NCI-H2196 (cell line): ENCODE measurements around the gene POLN.

Experiments used
- DNase-seq: peaks from one replicate; lab custom pipeline; 2025; ENCODE audit not compliant: unreplicated experiment; lab: John Stamatoyannopoulos, UW

The POLN gene

DNA sequence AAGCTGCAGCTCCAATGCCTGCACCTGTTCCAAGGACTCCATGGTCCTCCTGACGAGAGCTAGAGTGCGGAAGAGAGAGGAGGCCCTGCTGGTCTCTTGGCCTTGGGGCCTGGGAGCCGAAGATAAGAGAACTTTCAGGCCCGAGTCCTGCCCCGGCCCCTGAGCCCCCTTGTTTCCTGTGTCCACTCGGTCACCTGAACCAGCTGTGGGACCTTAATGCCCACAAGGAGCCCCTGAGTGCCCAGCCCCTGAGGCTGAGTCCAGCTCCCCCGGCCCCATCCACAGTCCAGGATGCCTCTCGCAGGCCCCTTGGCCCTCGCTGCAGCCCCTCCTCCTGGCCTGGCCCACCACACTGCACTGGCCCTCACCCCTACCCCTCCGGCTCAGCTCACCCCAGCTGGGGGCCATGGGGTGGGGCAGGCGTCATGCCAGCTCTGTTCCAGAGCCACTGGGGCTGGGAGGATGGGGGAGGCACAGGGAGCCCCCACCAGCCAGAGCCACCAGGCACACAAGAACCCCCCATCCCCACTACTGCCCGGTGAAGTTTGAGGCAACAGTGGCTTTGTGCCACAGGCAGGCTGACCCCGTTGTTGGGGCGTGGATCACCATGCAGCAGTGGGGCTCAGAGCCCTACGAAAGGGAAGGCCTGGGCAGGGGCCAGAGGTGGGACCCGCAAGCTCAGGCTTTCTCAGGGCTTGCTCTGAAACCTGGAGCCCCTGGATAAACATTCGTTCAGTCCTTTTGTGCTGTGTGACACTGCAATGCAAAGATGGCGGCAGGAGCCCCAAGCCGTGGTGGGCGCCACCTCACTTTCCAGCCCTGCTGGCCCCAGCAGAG lies 168.7 kb downstream of the POLN start:
- DNase-seq: no peak

DNA sequence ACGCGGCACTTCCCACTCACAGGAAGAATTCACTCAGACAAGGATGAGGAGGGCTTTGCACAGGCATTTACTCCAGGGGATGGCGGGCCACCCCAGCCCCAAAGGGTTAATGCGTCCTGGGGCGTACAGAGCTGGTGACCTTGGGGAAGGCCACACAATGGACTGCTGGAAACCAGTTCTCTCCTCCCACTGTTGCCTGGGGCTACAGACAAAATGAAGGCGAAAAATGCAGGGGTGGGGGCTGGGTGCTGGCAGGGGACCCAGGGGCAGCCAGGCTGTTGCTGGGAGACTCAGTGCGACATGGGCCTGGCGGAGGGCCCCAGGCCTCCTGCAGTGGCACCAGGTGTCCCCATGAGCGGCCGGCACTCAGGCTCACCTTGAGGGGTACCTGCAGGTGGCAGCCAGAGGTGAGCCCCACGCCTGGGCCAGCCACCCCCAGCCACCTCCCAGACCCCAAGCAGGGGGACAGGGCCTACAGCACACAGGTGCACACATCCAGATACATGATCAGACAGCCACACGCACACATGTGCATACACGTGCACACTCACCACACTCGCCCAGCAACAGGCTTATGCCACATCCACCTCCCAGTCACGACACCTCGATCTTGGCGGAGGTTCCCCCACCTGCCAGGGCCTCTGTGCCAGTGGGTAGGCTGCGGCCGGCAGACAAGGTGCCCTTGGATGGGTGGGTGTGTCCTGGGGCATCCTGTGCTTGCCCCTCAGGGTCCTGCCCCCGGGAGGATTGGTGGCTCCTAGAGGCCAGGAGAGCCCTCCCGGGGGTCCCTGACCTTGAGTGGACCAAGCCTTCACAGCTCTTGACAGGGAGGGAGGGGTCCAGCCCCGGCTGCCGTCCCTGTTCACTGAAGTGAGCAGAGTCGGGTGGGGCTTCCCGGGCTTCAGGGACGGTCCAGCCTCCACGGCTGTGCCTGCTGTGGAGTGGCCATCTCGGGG lies 169.7 kb downstream of the POLN start:
- no peak for DNase-seq

DNA sequence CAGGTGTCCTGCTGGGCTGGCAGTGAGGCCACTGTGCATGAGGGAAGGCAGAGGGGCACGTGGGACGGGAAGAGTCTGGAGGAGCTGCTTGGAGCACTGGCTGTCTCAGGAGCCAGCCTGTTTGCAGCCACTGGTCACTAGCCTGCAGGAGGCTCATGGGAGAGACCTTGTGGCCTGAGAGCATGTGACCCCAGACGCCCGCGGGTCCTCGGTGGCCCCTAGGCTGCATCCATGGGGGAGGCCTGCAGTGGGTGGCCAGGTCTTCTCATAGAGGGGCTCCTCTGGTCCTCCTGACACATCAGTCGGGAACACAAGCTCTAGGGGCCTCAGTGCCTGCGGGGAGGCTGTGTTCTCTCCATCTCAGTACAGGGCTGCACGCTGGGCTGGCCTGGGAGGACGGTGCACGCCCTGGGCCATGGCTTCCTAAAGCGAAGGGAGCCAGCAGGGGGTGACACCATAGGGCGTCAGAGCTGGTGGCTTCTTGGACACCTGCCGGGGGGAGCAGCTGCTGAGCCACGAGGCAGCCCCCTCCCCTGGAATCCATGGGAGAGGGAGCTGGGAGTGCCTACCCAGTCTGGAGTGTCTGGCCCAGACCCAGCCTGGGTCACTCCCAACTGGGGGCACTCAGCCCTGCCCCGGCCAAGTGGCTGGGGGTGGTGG lies 170.5 kb downstream of the POLN start:
- no peak for DNase-seq

DNA sequence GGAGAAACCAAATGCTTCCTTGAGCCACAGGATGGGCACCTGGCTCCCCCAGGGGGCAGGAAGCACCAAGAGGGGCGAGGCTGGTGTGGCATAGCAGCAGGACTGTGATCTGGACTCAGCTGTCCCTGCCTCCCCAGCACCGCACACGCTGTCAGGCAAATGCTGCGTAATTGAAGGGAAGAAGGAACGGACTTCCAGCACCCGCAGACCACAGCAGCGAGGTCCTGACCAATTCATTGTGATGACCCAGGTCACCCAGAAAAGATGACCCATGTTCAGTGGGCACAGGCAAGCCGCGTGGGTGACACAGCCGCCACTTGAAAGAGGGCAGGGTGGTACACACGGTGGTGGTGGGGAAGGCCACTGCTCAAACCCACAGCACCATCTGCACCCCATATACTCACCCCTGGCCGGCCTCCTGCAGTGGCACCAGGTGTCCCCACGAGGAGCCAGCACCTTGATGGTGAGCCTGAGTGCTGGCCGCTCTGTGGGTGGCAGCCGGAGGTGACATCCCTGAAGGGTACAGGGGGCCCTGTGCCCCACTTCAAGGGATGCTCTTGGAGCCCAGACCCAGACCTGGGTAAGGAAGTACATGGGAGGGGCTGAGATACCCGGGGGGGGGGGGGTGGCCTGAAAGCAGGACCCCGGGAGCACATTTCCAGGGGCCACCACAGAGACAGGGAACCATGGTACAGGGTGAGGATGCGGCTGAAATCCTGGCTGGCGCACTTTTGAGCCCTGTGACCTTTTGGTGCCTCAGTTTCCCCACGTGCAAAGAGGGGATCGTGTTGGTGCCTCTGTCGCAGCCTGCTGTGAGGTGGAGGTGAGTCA lies 171.3 kb downstream of the POLN start:
- no peak for DNase-seq

DNA sequence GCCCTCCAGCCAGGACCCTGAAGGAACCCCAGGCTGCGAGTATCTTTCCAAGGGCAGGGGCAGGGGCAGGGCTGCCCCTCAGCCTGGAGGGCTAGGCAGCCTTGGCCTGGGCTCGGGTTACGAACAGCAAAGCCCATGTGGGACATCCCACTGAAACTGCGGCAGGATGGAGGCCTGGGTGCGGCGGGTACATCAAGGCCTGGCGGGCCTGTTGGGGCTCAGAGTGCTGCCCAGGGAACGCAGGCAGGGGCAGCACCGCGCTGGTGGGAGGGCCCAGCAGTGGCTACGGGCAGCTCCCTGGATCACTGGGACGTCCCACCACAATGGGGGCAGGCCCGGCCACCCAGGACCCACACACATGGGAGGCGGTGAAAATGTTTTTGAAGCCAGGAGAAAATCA lies 171.9 kb downstream of the POLN start:
- no peak for DNase-seq

GRCh38 chr4:2069161-2069971 lies 172.6 kb downstream of the POLN start:
- no peak for DNase-seq

DNA sequence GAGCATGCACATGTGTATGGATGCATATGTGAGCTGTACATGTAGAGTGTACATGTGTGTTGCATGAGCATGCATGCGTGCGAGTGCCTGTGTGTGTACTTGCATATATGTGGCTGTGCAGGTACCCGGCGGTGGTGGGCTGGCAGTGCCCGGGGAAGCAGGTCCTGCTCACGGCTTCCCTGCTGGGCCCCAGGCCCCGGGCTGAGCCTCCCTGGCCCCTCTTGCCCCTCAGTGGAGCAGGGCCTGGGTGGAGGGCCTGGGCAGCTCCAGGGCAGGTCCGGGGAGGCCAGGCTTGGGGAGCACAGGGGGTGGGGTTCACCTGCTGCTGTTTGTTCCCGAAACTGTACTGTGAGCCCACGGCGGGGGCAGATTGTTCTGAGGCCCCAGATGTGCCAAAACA lies 173.4 kb downstream of the POLN start:
- no peak for DNase-seq

DNA sequence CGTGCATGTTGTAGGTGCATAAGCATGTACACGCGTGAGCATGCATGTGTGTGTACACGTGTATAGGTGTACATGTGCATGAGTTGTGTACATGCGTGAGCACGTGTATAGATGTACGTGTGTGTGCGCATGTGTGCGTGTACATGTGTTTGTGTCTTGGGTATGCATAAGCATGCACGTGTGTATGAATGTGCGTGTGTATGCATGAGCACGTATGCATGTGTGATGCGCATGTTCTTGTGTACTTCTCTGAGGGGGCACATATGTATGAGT lies 173.8 kb downstream of the POLN start:
- DNase-seq: no peak

DNA sequence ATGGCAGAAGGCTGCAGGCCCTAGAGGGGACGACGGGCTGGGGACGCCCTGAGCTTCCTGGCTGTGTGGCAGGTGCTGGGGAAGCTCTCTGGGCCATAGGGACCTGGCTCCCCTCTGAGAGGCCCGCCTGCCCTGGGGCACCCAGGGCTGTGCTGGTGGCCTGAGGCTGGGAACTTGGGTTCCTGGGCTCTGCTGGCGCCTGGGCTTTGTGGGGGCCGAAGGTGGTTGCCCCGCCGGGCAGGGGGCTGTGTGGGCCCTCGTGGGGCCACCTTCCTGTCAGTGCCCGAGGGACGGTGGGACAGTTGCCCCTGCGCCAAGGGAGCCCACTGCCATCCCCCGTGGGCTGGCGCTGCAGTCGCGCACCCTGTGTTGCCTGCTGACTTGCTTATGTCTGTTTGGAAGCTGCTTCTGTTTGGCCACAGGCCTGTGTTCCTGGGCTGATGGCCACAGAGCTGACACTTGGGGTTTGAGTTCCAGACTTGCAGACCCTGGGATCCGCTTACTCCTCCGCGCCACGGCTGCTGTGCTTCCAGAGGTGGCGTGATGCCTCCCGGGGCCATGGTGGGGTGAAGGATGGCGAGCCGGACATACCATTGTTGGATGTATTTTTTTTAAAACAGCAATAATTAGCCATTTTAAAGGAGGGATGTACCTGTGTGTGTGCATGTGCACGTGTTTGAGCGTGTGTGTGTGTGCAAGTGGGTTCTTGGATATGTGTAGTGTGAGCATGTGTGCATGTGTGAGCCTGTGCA lies 174.3 kb downstream of the POLN start:
- no peak for DNase-seq

- no peak for DNase-seq
Measured at GRCh38 chr4:2066571-2067445, 175.1 kb downstream of the POLN start.

DNA sequence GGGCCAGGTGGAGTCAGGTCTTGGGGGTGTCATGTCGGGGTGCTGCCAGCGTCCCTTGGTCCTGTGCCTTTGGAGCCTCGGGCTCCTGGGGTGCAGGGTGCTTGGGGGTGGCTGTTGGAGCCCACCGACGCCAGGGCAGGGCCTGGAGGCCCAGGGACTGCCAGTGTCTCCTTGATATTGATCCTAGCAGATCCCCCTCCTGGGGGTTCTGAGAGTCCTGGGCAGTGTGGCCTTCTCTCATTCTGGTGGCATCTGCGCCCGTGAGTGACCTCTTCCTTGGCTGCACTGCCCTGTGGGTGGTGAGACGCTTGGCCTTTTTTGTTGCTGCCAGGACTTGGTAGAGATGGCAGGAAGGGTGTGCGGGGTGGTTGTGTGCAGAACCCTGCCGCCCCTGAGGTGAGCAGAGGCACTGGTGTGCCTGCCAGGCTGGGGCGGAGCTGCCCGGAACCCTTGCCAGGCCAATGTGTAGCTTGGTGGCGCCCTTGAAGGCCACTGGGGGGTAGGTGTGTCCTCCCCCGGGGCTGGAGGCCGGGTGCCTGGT lies 175.8 kb downstream of the POLN start:
- no peak for DNase-seq

DNA sequence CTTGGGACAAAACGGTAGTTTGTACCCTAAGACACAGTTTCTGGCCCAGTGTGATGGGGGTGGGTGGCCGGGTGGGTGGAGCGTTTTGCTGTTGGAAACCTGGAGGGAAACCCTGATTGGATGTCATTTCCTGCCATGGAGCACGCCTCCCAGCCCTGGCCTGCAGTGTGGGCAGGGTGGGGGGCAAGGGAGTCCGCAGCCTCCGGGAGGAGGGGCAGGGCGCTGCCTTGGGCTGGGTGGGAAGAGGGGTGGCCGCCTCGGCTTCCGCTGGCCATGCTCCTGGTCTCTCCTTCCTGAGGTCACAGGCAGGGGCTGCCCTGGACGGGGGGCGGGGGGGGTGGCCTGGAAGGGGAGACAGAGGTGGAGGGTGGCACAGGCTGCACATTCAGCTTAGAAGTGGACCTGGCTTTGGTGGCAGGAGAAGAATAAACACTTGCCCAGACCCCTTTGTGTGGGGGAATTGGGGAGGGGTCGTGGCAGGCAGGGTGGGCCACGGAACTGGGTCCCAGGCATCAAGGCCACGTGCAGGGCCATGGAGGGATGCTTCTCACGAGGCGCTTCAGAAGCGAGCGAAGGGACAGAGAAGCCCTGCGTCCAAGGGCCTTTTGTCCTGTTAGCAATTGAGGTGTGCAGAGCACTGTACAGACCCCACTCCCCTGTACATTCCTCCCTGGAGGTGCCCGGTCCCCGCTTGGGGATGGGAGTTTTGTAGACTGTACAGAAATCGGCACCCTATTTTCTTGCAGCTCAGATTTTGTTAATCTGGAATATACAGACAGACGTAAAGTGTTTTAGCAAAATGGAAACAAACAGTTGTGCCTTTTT lies 176.6 kb downstream of the POLN start:
- DNase-seq: no peak

DNA sequence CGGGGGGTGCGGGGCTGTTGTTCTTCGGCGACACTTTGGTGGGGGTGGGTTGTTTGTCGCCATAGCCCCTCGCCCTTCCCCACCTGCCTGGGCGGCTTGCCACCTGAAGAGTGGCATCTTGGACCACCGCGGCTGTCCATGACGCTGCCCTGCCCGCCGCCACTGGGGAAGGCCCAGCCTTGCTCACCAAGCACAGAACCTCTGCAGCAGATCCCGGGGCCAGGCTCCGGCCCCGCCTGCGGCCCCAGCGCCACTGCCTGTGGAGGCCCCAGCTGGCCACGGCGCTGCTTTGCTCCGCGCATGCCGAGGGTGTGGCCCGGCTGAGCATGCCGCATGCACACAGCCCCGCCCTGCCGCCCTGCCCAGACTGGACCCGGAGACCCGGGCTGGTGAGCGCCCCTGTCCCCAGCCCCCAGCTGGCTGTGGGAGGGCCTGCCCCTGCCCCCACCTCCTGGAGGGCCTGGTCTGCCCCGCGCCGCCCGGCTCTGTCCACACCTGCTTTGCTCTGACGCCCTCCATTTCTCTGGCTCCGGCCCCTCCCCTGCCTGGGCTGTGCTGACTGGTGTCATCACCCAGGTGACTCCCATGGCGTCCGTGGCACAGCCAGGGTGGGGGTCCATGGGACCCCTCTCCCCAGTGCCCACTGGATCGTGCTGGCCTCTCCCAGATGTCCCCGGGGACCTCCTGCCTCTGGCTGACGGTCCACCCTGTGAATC lies 177.5 kb downstream of the POLN start:
- no peak for DNase-seq

DNA sequence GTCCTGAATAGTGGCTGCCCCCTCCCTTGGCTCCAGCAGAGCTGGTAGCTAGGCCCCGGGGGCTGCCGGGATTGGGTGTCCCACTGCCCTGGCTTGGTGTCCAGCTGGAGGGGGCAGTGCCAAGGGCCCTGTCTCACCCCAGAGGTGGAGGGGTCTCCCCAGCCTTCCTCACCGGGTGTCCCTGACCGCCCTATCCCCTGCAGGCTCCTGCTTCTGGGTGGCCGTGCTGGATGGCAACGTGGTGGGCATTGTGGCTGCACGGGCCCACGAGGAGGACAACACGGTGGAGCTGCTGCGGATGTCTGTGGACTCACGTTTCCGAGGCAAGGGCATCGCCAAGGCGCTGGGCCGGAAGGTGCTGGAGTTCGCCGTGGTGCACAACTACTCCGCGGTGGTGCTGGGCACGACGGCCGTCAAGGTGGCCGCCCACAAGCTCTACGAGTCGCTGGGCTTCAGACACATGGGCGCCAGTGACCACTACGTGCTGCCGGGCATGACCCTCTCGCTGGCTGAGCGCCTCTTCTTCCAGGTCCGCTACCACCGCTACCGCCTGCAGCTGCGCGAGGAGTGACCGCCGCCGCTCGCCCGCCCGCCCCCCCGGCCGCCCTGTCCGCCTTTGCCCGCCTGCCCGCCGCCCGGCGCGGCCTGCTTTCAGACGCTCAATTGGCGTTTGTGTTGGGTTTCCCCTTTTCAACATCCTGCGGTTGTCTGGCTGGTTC lies 178.2 kb downstream of the POLN start:
- no peak for DNase-seq

- DNase-seq: no peak
Measured at GRCh38 chr4:2062808-2063524, 179.0 kb downstream of the POLN start.
